ENCODE data around the gene SDF2.
"Not testable (repeated sequence)": the region's sequence is repeated elsewhere in the genome, so short reads cannot be mapped to it uniquely, and the experiment has no call there.

DNA sequence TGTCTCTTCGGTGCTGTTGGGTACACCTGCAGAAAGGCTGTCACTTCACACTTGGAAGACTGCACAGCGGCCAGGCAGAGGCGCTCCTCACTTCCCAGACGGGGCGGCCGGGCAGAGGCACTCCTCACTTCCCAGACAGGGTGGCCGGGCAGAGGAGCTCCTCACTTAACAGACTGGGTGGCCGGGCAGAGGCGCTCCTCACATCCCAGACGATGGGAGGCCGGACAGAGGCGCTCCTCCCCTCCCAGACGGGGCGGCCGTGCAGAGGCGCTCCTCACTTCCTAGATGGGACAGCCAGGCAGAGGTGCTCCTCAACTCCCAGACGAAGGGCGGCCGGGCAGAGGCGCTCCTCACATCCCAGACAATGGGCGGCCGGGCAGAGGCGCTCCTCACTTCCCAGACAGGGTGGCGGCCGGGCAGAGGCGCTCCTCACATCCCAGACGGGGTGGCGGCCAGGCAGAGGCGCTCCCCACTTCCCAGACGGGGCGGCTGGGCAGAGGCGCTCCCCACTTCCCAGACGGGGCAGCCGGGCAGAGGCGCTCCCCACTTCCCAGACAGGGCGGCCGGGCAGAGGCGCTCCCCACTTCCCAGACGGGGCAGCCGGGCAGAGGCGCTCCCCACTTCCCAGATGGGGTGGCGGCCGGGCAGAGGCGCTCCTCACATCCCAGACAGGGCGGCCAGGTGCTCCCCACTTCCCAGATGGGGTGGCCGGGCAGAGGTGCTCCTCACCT is 2.8 kb downstream of the SDF2 start:
- TF ChIP-seq, protein P1, sequence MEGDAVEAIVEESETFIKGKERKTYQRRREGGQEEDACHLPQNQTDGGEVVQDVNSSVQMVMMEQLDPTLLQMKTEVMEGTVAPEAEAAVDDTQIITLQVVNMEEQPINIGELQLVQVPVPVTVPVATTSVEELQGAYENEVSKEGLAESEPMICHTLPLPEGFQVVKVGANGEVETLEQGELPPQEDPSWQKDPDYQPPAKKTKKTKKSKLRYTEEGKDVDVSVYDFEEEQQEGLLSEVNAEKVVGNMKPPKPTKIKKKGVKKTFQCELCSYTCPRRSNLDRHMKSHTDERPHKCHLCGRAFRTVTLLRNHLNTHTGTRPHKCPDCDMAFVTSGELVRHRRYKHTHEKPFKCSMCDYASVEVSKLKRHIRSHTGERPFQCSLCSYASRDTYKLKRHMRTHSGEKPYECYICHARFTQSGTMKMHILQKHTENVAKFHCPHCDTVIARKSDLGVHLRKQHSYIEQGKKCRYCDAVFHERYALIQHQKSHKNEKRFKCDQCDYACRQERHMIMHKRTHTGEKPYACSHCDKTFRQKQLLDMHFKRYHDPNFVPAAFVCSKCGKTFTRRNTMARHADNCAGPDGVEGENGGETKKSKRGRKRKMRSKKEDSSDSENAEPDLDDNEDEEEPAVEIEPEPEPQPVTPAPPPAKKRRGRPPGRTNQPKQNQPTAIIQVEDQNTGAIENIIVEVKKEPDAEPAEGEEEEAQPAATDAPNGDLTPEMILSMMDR (IDR thresholded peaks at IDR 0.05), result not testable (repeated sequence)
- TF ChIP-seq ZFX (IDR thresholded peaks at IDR 0.05; ENCODE audit: borderline replicate concordance), result not testable (repeated sequence)

All from 22Rv1 (cell line).